ENCODE measurements around the gene MBNL2. TPM values are rescaled to one million over a fixed set of nuclear protein-coding genes. Genes with fewer than 3 reads are reported as not detected.

The MBNL2 gene
- total RNA-seq, 1 experiment from 2014 or later, result 0.17 TPM

- no peaks in the 10 kb centered on the region for H3K23me2 ChIP-seq (ENCODE audit: insufficient read length, low read depth, low read length, poor library complexity, severe bottlenecking)
- H3K14ac ChIP-seq (ENCODE audit: insufficient read depth, low read length), result no peak overlapping the region
- H3K56ac ChIP-seq (ENCODE audit: insufficient read length, low read depth, low read length), result no peak overlapping the region
- no peaks in the 10 kb centered on the region for H3K9me3 Mint-ChIP-seq
- no peak overlapping the region for H4K91ac ChIP-seq (ENCODE audit: insufficient read length, low read depth, low read length)
- no peak overlapping the region for H4K5ac ChIP-seq (ENCODE audit: insufficient read length, low read depth, low read length)
- no peak overlapping the region for H3K23ac ChIP-seq (ENCODE audit: insufficient read length, low read depth, low read length)
- no peaks in the 10 kb centered on the region for H3K27me3 Mint-ChIP-seq (ENCODE audit: low read depth)
- no peak overlapping the region for H2BK12ac ChIP-seq (ENCODE audit: insufficient read length, low read depth, low read length)
- no peak overlapping the region for H2BK20ac ChIP-seq (ENCODE audit: low read depth, low read length, poor library complexity, severe bottlenecking)
- no peaks in the 10 kb centered on the region for H3K27me3 ChIP-seq (ENCODE audit: insufficient read depth, low read length)
- no peak overlapping the region for H2AK5ac ChIP-seq (ENCODE audit: insufficient read length, low read length)
- H3K79me1 ChIP-seq (ENCODE audit: insufficient read depth, low read depth, low read length, poor library complexity, severe bottlenecking), result no peaks in the 10 kb centered on the region
- no peak overlapping the region for H4K8ac ChIP-seq (replicated peaks; ENCODE audit: insufficient read length, low read depth, low read length)
- no peak overlapping the region for H2BK15ac ChIP-seq (ENCODE audit: low read depth, low read length)
- no peak overlapping the region for H3K4me3 Mint-ChIP-seq
- no peak overlapping the region for H3T11ph ChIP-seq (ENCODE audit: low read length)
- H3K27ac Mint-ChIP-seq, result no peak overlapping the region
- H3K18ac ChIP-seq (ENCODE audit: insufficient read length, low read depth, low read length), result no peak overlapping the region
- H2BK120ac ChIP-seq (ENCODE audit: low read depth, low read length, poor library complexity, severe bottlenecking), result no peak overlapping the region
- DNase-seq, result no peak
- peaks cover 6 to 11% of the 10 kb centered on the region in 2 experiments for H3K4me1 Mint-ChIP-seq
- no peak overlapping the region for H2AFZ ChIP-seq (ENCODE audit: low read length)
- no peaks in the 10 kb centered on the region for H3K36me3 Mint-ChIP-seq (ENCODE audit: insufficient read depth in 1 of 3, low read depth in 3 of 3)
- H3K4me2 ChIP-seq (ENCODE audit: insufficient read depth, insufficient read length, low read length), result no peak overlapping the region
- no peak for TF ChIP-seq CTCF (conservative IDR thresholded peaks at IDR 0.05)
- no CpG with 5 or more reads among the region's 4 CpGs for WGBS (ENCODE audit: extremely low coverage, insufficient read length, low lambda C conversion rate)
- no peak overlapping the region for H3K9ac ChIP-seq (ENCODE audit: extremely low read depth, insufficient read length, low read length)
- H3K9me3 ChIP-seq (ENCODE audit: control insufficient read depth, low read depth, low read length), result no peaks in the 10 kb centered on the region
- H2BK5ac ChIP-seq (ENCODE audit: insufficient read length, low read length), result no peak overlapping the region
- no peaks in the 10 kb centered on the region for H3K79me2 ChIP-seq (ENCODE audit: insufficient read depth, low read length)
- H3K4me1 ChIP-seq (ENCODE audit: insufficient read depth, low read length), result no peaks in the 10 kb centered on the region
- no peak overlapping the region for H3K4ac ChIP-seq (ENCODE audit: low read depth, low read length)
- no peak overlapping the region for H3K27ac ChIP-seq (ENCODE audit: insufficient read length, low read depth, low read length)
- H4K20me1 ChIP-seq (ENCODE audit: control insufficient read depth, insufficient read depth, insufficient read length), result no peaks in the 10 kb centered on the region
Measured at GRCh38 chr13:97369261-97369893, 147.2 kb downstream of the MBNL2 start.

Data from H9 (cell line).